CD4-positive, alpha-beta T cell treated with Interleukin-10 for 1 hour (primary cell): Measurements from ENCODE around the gene CDH19.
"Not testable (repeated sequence)": the region's sequence is repeated elsewhere in the genome, so short reads cannot be mapped to it uniquely, and the experiment has no call there.

ENCODE experiments used
- DNase-seq: peaks from one replicate; pipeline ENCODE4 v3.0.0-alpha.2; 2020

CDH19 gene

DNA sequence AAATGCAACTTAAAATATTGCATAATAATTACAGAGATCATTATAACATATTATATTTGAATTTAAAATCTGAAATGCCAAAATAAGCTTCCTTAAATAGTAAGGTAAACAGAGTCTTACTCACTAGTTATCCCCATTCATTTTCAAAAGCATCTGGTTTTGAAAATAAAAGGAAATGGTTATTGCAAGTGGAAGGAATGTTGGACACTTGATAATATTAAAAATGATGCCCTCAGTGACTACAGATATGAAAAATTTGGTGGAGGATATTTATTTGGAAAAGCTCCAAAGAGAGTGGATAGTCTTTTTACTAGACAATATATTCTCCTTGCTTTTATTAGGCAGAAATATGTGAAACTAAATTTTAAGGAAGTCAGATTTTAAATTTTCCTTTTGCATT lies 39.7 kb downstream of the CDH19 start:
- no peak for DNase-seq

- DNase-seq = no peak
These were observed 41.6 kb downstream of the CDH19 start for GRCh38 chr18:66562279-66562678.

- DNase-seq = no peak
These were observed 43.8 kb downstream of the CDH19 start for GRCh38 chr18:66560094-66560493.

DNA sequence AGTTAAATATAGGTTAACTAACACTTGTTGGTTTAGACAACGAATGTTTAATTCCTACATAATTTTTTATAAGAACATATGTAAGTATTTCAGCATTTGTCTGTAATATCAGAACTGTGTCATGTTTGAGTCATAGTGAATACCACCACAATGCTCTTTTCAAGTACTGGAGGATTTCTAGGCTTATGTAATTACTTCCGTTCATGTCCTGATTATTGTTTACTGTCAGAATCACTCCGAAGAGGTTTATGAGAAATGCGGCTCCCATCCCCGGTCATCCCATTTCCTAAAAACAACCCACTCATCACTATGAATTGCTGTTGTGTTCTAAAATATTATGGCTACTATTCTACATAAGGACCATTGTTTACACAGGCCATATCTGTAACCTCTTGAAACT lies 45.1 kb downstream of the CDH19 start:
- no peak for DNase-seq

- DNase-seq = no peak
These were observed 46.8 kb downstream of the CDH19 start for GRCh38 chr18:66557091-66557490.

DNA sequence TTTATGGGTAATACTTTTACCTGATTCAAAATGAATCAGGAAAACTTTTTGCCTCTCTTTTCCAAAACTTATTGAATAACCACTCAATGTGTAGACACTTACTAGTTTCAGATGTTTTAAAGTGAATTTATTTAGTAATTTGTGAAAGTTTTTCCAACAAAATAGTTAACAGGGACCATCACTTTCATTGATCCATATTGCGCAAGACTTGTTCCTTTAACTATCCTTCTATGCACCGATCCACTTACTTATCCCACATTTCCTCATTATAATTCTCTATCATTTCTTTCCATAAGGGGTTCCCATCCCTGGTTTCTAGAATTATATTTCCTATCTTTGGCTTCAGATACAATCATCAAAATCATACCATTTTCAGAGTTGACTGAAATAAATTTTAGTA lies 48.3 kb downstream of the CDH19 start:
- DNase-seq = no peak

DNA sequence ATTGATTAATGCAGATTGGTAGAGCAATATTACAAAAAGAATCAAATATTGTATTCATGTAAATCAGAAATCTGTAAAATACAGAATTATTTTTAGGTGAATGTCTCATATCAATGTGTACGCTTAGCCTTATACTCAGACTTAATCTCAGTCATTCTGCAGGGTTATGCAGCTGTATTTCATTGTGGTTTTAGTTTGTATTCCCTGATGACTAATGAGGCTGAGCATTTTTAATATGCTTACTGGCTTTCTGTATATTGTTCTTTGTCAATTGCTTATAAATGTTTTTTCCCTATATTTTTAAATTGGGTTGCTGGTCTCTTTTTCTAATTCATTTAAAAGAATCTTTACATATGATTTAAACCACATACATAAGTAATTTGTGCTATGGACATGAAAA lies 50.1 kb downstream of the CDH19 start:
- DNase-seq = no peak

GRCh38 chr18:66550366-66550765 lies 53.5 kb downstream of the CDH19 start:
- DNase-seq = no peak

- no peak for DNase-seq
These were observed 55.1 kb downstream of the CDH19 start for GRCh38 chr18:66548747-66549146.

GRCh38 chr18:66534110-66534509 lies 69.8 kb downstream of the CDH19 start:
- no peak for DNase-seq

- no peak for DNase-seq
These were observed 70.2 kb downstream of the CDH19 start for GRCh38 chr18:66533693-66534092.

DNA sequence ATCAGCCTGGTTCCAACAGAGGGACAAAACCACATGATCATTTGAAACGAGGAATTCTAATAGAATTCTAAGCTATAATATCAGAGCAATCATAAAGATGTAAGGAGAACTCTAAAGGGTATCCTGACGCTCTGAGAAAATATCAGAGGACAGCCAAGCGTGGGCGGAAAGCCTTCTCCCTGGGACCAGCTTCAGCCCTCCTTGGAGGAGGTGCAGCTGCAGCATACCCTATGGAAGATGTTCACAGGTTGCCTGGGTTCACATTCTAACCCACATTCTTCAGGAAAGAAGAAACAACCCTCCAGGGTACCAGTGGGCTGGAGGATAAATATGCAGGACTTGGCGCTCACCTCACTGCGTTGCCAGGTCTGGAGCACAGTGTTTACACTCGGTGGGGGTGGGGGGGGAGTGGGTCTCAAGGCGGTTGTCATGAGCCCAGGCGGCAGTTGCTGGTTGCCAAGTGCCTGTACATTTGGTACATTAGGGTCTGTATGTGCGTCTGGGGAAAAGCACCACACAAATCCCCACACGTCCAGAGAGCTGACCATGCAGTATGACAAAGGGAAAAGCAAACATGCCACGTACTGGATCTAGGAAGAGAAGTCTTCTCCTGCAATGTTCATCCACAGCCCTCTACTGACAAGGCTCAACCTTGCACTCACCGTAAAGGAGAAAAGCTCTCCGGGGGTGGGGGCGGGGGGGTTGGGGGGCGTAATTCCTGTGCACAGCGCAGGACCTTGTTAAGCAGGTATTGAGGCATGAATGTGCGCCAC lies 80.5 kb downstream of the CDH19 start:
- no peak for DNase-seq

DNA sequence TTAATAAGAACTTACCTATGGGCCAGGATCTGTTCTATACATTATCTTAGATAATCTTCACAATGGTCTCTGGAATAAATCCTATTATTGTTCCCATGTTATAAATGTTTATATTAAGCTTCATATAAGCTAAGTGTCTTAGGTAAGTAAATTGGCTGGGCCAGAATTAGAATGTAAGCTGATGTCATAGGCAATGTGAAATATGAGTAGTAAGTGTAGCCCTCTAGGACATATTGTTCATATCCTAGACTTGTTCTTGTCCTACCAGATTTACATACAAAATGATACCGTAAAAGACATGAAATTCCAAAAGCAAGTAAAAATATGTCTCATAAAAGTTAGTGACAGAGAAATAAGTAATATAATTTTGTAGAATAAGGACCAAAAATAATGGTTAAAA lies 89.9 kb downstream of the CDH19 start:
- DNase-seq = no peak

DNA sequence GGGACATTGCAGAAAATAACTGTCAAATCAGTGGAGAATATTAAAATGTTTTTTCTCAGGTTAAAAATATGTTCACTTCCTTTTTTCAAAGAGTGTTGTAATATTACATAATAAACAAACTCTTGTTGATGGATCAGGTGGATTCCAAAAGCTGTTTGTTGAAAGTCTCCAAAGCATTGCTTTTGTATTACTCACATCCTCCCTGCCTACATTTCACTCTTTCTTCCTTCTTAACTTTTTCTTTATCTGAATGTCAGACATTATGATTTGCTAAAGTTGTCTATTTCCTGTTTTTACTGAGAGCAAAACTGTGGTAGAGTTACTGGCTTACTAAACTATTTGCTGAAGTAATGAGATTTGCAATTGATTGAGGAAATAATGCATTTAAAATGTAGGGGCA lies 92.1 kb downstream of the CDH19 start:
- no peak for DNase-seq

DNA sequence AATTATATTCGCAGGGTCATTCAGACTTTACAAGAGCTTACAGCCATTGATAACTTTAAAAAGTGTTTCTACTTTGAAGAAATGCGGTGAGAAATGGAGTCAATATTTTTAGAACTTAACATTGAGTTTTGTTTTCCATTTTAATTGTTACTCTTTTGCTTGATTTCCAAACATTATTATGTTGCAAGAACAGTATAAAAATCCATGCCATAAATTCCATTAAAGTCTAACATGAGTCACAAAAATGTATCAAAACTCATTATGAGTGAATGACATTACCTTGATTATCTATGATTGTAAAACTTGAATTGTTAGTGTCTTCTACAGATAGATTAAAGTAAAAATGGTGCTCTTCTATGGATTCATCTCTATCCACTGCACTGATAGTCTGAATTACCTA lies 92.6 kb downstream of the CDH19 start:
- no peak for DNase-seq

- DNase-seq = no peak
These were observed 93.4 kb downstream of the CDH19 start for GRCh38 chr18:66510357-66511045.

GRCh38 chr18:66508937-66509336 lies 95.0 kb downstream of the CDH19 start:
- DNase-seq = no peak

- DNase-seq = no peak
These were observed 97.7 kb downstream of the CDH19 start for GRCh38 chr18:66506178-66506577.

DNA sequence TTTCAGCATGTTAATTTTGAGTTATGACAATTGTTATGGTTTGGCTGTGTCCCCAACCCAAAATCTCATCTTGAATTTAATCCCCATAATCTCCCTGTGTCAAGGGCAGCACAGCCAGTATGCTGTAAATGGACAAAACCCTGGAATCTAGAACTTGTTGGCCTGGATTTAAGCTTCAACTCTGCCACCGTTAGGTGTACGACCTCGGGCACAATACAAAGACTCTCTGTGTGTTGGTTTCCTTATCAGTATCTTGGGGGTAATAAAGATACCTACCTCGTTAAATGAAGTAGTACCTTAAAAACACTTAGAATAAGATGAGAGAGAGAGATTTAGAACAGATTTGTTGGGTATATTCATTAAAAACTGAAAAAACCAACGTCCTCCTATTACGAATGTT lies 106.5 kb downstream of the CDH19 start:
- no peak for DNase-seq

DNA sequence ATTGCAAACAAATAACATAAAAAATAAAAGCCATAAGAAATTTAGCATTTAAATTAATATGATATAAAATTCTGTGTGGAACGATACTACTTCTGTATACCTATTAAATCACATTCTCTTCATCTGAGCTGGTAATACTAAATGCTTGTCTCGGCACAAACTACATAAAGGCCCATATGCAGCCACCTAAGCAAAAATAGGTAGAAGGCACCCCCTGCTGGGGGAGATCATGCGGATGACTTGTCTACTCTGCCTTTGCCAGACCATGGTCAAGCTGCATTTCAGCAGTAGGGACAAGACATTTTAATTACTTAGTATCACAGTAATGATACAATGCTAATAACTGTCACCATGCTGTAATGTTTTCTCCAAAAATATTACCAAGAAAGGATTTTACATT lies 108.0 kb downstream of the CDH19 start:
- DNase-seq = no peak

DNA sequence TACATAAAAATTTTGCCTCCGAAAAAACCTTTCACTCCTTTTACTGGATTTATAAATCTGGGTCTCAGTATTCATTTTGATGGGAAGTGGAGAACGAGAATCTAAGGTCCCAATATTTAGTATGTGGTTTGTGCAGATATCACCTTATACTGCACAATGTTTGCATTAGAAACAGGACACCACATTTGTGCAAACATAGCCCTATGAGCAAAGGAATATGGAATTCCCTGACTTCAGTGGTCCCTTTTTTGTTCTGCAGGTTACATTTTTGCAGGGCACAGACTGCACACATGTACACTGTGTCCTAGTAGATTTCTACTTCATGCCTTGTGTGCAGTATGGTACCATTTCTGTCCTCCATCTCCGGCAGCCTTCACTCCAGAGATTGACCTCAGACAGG lies 130.0 kb downstream of the CDH19 start:
- no peak for DNase-seq

DNA sequence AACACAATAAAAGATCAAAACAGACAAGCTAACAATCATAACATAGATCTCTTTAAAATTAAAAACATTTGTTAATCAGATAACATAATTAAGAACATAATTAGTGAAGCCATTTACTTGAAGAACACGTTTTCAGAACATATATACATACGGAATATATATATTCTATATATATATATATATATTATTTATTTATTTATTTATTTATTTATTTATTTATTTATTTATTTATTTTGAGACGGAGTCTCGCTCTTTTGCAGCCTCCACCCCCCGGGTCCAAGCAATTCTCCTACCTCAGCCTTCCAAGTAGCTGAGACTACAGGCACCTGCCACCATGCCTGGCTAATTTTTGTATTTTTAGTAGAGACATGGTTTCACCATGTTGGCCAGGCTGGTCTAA lies 137.7 kb downstream of the CDH19 start:
- not testable (repeated sequence) for DNase-seq

GRCh38 chr18:66461344-66461743 lies 142.5 kb downstream of the CDH19 start:
- no peak for DNase-seq

- no peak for DNase-seq
These were observed 146.6 kb downstream of the CDH19 start for GRCh38 chr18:66457245-66457644.
